HL-60 (cell line): ENCODE data around the gene CSMD2.

Source experiments
- DNase-seq, 2 experiments: peaks; one replicate each; pipeline ENCODE4 v3.0.0-alpha.2; 2010 to 2020; ENCODE audit warnings: low read depth in 1 of 2, low spot score in 1 of 2
- H3K27ac ChIP-seq: fragments of 250-450 bp; sonication (Bioruptor Pico); replicated peaks from 2 replicates; pipeline ENCODE4 v1.5.1; 2020; ENCODE audit warnings: mild to moderate bottlenecking, moderate library complexity
- H3K27me3 ChIP-seq: fragments of 250-450 bp; sonication (Bioruptor Pico); 2 replicates; pipeline ENCODE4 v1.5.1; 2021; ENCODE audit warnings: mild to moderate bottlenecking, moderate library complexity; ENCODE audit not compliant: insufficient read depth, poor library complexity, severe bottlenecking
- H3K4me3 ChIP-seq: replicated peaks from 2 replicates; pipeline ENCODE4 v1.5.1; 2011; ENCODE audit warnings: mild to moderate bottlenecking, control low read depth, low read length; ENCODE audit not compliant: insufficient read depth
- CTCF ChIP-seq: IDR thresholded peaks from one replicate; pipeline ENCODE4 v1.5.1; 2011; ENCODE audit warnings: low read length, control low read depth, inconsistent platforms; ENCODE audit not compliant: insufficient read depth
- GABPA ChIP-seq: IDR thresholded peaks from 2 replicates; pipeline ENCODE4 v1.6.1; 2012; ENCODE audit warnings: low read depth
- POLR2AphosphoS5 ChIP-seq: IDR thresholded peaks from 2 replicates; pipeline ENCODE4 v1.6.1; 2012; ENCODE audit warnings: low read depth
- REST ChIP-seq: IDR thresholded peaks from 2 replicates; pipeline ENCODE4 v1.6.1; 2012; ENCODE audit warnings: low read depth; ENCODE audit not compliant: insufficient replicate concordance
- SPI1 ChIP-seq: IDR thresholded peaks from 2 replicates; pipeline ENCODE4 v1.6.1; 2012; ENCODE audit warnings: low read depth, mild to moderate bottlenecking, borderline replicate concordance

Gene CSMD2

GRCh38 chr1:33897092-33897725, 267.8 kb downstream of the CSMD2 start:
- Histone ChIP-seq H3K27ac (no peak overlapping the region), H3K4me3 (no peak overlapping the region), H3K27me3 (no peaks in the 10 kb centered on the region)
- DNase-seq: no peak
- no peak for TF ChIP-seq REST
- no peak for TF ChIP-seq CTCF
- no peak for TF ChIP-seq POLR2AphosphoS5
- TF ChIP-seq SPI1: no peak
- TF ChIP-seq GABPA: no peak

DNA sequence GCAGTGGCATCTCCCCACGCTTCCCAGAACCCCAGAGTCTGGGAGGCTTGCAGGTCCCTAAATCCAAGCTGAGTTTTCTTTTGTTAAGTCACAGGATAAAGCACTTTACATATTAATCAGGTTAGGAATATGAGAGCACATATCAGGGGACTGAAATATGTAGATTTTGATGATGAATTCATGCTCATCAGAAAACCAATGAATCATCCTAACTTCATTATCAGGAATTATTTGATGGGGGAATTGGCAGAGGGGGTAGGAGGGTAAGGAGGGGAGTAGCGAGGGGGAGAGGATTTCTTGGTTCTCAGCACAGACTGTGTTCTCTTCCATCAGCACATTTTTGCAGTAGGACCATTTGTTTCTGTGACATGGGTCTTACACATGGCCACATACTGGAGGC, 269.1 kb downstream of the CSMD2 start:
- H3K27me3 ChIP-seq: no peaks in the 10 kb centered on the region
- no peak overlapping the region for H3K4me3 ChIP-seq
- DNase-seq: no peak
- TF ChIP-seq CTCF (no peak), POLR2AphosphoS5 (no peak), REST (no peak), SPI1 (no peak), GABPA (no peak)
- no peak overlapping the region for H3K27ac ChIP-seq

DNA sequence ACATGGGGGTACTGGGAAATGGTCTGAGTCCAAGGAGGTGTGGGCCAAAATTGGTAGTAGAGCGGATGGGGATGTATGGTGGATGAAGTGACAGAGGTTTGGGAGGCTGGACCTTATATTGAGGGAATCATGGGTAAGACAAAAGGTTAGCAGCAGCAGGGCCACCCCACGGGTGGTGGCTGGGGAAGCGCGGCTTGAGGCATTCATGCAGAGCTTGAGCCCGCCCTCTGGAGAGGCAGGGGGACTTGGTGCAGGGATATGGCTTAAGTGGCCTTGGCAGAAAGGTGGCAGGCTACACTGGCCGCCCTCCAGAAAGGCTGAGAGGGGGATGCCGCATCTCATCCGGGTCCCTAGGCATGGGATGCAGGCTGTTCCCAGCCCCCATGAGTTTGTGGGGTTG, 269.6 kb downstream of the CSMD2 start:
- no peak overlapping the region for H3K27ac ChIP-seq
- DNase-seq: no peak
- no peak for TF ChIP-seq SPI1
- TF ChIP-seq POLR2AphosphoS5: no peak
- no peak for TF ChIP-seq CTCF
- TF ChIP-seq REST: no peak
- TF ChIP-seq GABPA: no peak
- H3K4me3 ChIP-seq: no peak overlapping the region
- H3K27me3 ChIP-seq: no peaks in the 10 kb centered on the region
